ENCODE data around the gene CD93. TPM values are rescaled to one million over a fixed set of nuclear protein-coding genes. Genes with fewer than 3 reads are reported as not detected.
A peak's percentile ranks its signal among the peaks of the same experiment; 100 is the strongest.

The CD93 gene
- total RNA-seq, 6 donors from 2014 or later, result 25.1 to 160 (median 68.8) TPM

DNA sequence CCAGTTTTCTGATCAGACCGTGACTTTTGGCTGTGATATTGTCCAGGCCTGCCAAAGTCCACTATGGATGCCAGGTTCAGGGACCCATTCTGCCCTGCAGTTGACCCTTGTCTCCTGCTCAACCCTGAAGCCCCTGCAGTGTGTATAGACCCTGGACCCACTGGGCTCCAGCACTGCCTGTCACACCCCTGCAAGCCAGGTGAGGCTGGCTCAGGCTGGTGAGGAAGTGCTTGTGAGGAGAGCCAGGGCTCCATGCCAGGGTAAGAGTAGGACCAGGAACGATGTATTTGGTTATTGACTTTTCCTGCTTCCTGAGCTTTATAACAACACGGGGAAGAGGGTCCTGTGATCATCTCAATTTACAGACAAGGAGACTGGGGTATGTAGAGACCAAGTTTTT lies 19.1 kb upstream of the CD93 start:
- TF ChIP-seq POLR2A (IDR thresholded peaks at IDR 0.05), result no peak
- TF ChIP-seq, protein P1, sequence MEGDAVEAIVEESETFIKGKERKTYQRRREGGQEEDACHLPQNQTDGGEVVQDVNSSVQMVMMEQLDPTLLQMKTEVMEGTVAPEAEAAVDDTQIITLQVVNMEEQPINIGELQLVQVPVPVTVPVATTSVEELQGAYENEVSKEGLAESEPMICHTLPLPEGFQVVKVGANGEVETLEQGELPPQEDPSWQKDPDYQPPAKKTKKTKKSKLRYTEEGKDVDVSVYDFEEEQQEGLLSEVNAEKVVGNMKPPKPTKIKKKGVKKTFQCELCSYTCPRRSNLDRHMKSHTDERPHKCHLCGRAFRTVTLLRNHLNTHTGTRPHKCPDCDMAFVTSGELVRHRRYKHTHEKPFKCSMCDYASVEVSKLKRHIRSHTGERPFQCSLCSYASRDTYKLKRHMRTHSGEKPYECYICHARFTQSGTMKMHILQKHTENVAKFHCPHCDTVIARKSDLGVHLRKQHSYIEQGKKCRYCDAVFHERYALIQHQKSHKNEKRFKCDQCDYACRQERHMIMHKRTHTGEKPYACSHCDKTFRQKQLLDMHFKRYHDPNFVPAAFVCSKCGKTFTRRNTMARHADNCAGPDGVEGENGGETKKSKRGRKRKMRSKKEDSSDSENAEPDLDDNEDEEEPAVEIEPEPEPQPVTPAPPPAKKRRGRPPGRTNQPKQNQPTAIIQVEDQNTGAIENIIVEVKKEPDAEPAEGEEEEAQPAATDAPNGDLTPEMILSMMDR (IDR thresholded peaks at IDR 0.05), result no peak
- no peak for TF ChIP-seq POLR2AphosphoS5 (IDR thresholded peaks at IDR 0.05)
- TF ChIP-seq EP300 (IDR thresholded peaks at IDR 0.05), result no peak
- Histone ChIP-seq H3K4me1 (peaks cover 49 to 55% (median 53%) of the 10 kb centered on the region in 4 donors), H3K36me3 (no peaks in the 10 kb centered on the region), H3K4me3 (no peak overlapping the region), H3K27me3 (no peaks in the 10 kb centered on the region), H3K9me3 (no peaks in the 10 kb centered on the region), H3K27ac (peak overlapping the region; percentile 0 to 76 (median 50))
- 31 to 55% methylated on average over 3 of the region's 3 CpGs for WGBS, 2 donors
- ATAC-seq (ENCODE audit: low FRiP score in 2 of 2) (no peak), DNase-seq (no peak)

DNA sequence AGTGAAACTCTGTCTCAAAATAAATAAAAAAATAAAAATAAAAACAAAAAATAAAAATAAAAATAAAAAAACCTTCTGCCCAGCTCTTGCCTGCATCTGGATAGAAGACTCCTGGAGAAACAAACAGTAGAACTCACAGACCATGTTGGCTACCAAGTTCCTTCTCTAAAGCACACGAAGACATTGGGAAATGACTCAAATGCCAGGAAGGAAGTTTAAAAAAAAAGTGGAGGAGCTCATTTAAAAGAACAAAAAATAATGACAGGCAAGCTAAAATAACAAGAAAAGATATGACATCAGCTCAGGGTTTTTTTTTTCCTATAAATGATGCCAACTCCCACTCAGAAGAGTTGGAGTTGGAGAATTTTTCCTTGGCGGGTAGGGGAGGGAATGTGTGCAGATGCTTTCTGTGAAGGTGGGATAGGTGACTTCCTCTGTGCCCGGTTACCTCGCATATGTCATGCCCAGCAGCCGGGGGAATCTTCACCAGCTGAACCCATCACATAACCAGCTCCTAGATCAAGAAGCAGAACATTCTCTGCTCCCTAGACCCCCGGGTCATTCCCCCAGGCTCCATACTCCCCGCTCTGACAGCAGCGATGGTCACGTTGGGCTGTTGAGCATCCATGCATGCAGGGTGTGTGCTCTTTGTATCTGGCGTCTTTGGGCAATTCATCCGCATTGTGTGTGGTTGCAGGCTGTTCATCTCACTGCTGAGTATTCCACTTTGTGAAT lies 17.3 kb upstream of the CD93 start:
- Histone ChIP-seq H3K27me3 (no peaks in the 10 kb centered on the region), H3K4me1 (peaks cover 49 to 55% (median 51%) of the 10 kb centered on the region in 4 donors), H3K4me3 (no peak overlapping the region), H3K36me3 (no peaks in the 10 kb centered on the region), H3K27ac (peak overlapping the region; percentile 30 to 82 (median 72)), H3K9me3 (no peaks in the 10 kb centered on the region)
- TF ChIP-seq POLR2A (IDR thresholded peaks at IDR 0.05) (no peak), EP300 (IDR thresholded peaks at IDR 0.05) (peak in 3 of 4 donors; percentile 23 to 91 (median 67)), POLR2AphosphoS5 (IDR thresholded peaks at IDR 0.05) (peak in 1 of 2 donors; percentile 72)
- TF ChIP-seq, protein P1 (IDR thresholded peaks at IDR 0.05), result no peak
- 64 to 73% methylated on average over 11 of the region's 11 CpGs for WGBS, 2 donors
- no peak for DNase-seq
- ATAC-seq (ENCODE audit: low FRiP score in 2 of 2), result peak in 1 of 2 donors; percentile 49

DNA sequence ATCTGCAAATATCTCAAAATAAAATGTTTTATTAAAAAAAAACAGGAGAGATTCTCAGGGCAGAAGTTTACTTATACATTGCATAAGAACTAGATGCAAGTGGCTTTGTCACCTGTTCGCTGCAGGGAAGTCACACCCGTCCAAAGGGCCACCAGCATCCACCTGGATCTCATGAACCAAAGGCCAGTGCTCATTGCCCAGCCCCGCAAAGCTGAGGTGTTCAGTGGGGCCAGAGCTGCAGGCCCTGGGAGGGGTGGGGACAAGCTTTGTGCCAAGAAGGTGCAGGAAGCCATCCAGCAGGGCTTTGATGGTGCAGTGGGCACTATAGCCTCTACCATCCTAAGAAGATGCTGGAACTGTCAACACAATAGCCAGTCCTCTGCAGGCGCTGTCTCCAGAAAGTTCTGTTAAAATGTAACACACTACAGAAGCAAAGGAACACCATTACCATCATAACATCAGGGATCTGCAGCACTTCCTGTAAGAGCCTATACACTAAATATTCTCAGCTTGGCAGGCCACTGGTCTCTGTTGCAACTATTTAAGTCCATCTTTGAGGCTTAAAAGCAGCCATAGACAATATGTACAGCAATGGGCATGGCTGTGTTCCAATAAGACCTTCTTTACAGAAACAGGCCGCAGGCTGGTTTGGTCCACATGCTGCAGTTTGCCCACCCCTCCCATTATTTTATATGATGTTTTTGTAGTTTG lies 15.7 kb upstream of the CD93 start:
- Histone ChIP-seq H3K36me3 (no peaks in the 10 kb centered on the region), H3K9me3 (no peaks in the 10 kb centered on the region), H3K4me1 (peaks cover 40 to 50% (median 49%) of the 10 kb centered on the region in 4 donors), H3K27me3 (no peaks in the 10 kb centered on the region), H3K27ac (peak overlapping the region in 2 of 4 donors; percentile 62 to 81), H3K4me3 (no peak overlapping the region)
- no peak for ATAC-seq (ENCODE audit: low FRiP score in 2 of 2)
- no peak for DNase-seq
- 86 to 87% methylated on average over 5 of the region's 5 CpGs for WGBS, 2 donors
- TF ChIP-seq, protein P1 (IDR thresholded peaks at IDR 0.05), result no peak
- TF ChIP-seq EP300 (IDR thresholded peaks at IDR 0.05) (no peak), POLR2AphosphoS5 (IDR thresholded peaks at IDR 0.05) (no peak), POLR2A (IDR thresholded peaks at IDR 0.05) (no peak)

DNA sequence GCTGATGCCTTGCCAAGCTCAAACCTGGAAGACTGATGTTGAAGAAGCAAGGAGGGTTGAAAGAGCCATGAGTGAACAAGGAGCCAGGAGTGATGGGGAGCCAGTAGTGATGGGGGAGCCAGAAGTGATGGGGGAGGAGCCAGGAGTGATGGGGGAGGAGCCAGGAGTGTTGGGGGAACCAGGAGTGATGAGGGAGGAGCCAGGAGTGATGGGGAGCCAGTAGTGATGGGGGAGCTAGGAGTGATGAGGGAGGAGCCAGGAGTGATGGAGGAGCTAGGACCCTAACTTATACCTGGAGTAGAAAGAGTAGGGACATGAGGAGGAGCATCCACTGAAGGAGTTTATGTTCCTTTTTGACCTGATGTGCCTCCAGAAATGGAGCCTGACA lies 14.6 kb upstream of the CD93 start:
- DNase-seq (no peak), ATAC-seq (ENCODE audit: low FRiP score in 2 of 2) (no peak)
- Histone ChIP-seq H3K4me3 (no peak overlapping the region), H3K4me1 (peaks cover 29 to 43% (median 39%) of the 10 kb centered on the region in 4 donors), H3K27me3 (no peaks in the 10 kb centered on the region), H3K36me3 (no peaks in the 10 kb centered on the region), H3K27ac (no peak overlapping the region), H3K9me3 (no peaks in the 10 kb centered on the region)
- TF ChIP-seq EP300 (IDR thresholded peaks at IDR 0.05), result no peak

DNA sequence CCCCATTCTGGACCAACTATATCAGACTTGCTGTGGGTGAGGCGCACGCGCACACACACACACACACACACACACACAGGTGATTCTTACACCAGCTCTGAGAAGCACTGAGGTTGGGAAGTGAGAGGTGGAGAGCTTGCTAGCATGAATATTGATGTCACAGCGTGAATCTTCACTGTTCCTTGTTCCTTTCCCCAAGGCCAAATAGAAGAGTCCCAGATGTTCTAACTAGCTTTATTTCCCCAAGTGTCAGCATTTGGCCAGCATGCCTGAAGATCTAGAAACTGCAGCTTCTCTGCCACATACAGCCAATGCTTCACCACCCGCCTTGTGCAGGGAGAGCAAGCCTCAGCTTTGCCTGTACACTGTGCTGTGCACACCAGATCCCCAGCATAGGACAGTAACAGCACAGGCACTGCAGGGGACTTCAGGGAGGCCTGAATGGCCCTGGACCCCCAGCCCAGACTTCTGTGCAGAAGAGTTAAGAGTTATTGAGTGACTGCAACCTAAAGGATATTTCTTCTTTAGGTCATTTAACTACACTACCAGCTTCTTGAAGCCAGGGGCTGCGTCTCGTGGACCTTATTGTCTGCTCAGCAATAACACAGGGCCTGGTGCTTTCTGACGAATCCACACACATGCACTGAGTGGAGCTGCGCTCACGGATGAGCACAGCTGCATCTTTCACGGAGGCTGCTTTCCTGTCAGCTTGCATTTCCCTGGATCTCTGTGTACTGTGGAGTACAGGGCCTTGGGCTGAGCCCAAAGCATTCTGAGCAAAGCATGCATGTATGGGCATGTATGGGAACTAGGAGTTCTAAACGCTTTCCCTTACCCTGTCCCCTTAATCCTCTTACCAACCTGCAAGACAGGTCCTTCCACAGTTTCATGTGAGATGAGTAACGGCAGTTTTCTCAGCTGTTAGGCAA lies 13.9 kb upstream of the CD93 start:
- H3K36me3 ChIP-seq, result no peaks in the 10 kb centered on the region
- no peak overlapping the region for H3K4me3 ChIP-seq
- H3K27ac ChIP-seq, result no peak overlapping the region
- TF ChIP-seq POLR2A (IDR thresholded peaks at IDR 0.05) (no peak), EP300 (IDR thresholded peaks at IDR 0.05) (no peak), POLR2AphosphoS5 (IDR thresholded peaks at IDR 0.05) (no peak)
- TF ChIP-seq, protein P1 (IDR thresholded peaks at IDR 0.05), result no peak
- WGBS, 2 donors, result 85 to 88% methylated on average over 13 of the region's 13 CpGs
- peaks cover 23 to 36% (median 34%) of the 10 kb centered on the region in 4 donors for H3K4me1 ChIP-seq
- DNase-seq (no peak), ATAC-seq (ENCODE audit: low FRiP score in 2 of 2) (no peak)
- no peaks in the 10 kb centered on the region for H3K27me3 ChIP-seq
- H3K9me3 ChIP-seq, result no peaks in the 10 kb centered on the region

Data from upper lobe of left lung (tissue), 6 donors.